GM12878 (cell line): ENCODE data around the gene AOAH.

Experiments
- EED ChIP-seq: sonication (generic); IDR thresholded peaks from 2 replicates; pipeline ENCODE4 v1.6.1; 2016; ENCODE audit warnings: antibody characterized with exemption, low read depth
- POLR2AphosphoS5 ChIP-seq: IDR thresholded peaks from 2 replicates; pipeline ENCODE4 v1.6.1; 2011; ENCODE audit warnings: mild to moderate bottlenecking, low read length, inconsistent platforms
- RFX5 ChIP-seq: IDR thresholded peaks from 2 replicates; pipeline ENCODE4 v1.6.1; 2011; ENCODE audit warnings: low read depth, low read length, improper control_type of control experiment
- TF ChIP-seq, protein P1 (sequence below): IDR thresholded peaks from 2 replicates; pipeline ENCODE4 v1.6.1; 2012; ENCODE audit warnings: low read depth, low read length, improper control_type of control experiment
- TF ChIP-seq, protein P2 (sequence below), 3 experiments: IDR thresholded peaks in 2 of 3; conservative IDR thresholded peaks in 1 of 3; 2 replicates each; pipeline ENCODE4 v1.5.1; 2011; ENCODE audit warnings: low read depth in 3 of 3, low read length in 3 of 3, mild to moderate bottlenecking in 3 of 3, control low read depth in 2 of 3, moderate library complexity in 2 of 3, inconsistent platforms in 1 of 3, mixed read lengths in 1 of 3; ENCODE audit not compliant: control insufficient read depth in 2 of 3, insufficient read depth in 1 of 3; ENCODE audit errors: extremely low read depth in 1 of 3

DNA sequence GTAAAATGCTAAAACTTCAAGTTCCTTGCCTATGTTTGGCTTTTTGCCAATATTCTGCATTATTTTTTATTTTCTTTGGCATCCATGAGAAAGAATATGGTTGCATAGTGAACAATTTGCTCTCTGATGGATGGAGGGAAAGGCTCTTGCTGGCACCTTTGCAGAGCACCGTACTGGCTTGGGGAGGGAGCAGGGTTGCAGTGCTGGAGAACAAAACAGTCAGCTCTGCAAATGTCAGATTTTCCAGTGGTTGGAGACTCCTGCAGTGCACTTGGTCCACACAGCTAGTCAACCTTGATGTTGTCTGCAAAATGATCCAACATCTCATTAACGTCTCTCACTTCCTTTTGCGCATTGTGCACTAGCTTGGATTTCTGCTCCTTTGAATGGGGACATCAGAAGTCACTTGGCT lies 233.9 kb downstream of the AOAH start:
- TF ChIP-seq RFX5 (no peak), POLR2AphosphoS5 (no peak), EED (no peak)
- TF ChIP-seq, protein P1, sequence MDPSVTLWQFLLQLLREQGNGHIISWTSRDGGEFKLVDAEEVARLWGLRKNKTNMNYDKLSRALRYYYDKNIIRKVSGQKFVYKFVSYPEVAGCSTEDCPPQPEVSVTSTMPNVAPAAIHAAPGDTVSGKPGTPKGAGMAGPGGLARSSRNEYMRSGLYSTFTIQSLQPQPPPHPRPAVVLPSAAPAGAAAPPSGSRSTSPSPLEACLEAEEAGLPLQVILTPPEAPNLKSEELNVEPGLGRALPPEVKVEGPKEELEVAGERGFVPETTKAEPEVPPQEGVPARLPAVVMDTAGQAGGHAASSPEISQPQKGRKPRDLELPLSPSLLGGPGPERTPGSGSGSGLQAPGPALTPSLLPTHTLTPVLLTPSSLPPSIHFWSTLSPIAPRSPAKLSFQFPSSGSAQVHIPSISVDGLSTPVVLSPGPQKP: no peak
- TF ChIP-seq, protein P2, sequence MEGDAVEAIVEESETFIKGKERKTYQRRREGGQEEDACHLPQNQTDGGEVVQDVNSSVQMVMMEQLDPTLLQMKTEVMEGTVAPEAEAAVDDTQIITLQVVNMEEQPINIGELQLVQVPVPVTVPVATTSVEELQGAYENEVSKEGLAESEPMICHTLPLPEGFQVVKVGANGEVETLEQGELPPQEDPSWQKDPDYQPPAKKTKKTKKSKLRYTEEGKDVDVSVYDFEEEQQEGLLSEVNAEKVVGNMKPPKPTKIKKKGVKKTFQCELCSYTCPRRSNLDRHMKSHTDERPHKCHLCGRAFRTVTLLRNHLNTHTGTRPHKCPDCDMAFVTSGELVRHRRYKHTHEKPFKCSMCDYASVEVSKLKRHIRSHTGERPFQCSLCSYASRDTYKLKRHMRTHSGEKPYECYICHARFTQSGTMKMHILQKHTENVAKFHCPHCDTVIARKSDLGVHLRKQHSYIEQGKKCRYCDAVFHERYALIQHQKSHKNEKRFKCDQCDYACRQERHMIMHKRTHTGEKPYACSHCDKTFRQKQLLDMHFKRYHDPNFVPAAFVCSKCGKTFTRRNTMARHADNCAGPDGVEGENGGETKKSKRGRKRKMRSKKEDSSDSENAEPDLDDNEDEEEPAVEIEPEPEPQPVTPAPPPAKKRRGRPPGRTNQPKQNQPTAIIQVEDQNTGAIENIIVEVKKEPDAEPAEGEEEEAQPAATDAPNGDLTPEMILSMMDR (IDR thresholded peaks at IDR 0.05 in 2 of 3, conservative IDR thresholded peaks at IDR 0.05 in 1 of 3; ENCODE audit: control insufficient read depth in 2 of 3, extremely low read depth in 1 of 3, insufficient read depth in 1 of 3, low read depth in 3 of 3, low read length in 3 of 3): no peak
